Measurements from ENCODE around the gene TRMT1.

Gene TRMT1

GRCh38 chr19:13102666-13103580, 13.6 kb downstream of the TRMT1 start, which contains the start of gene LYL1:
TSS of gene LYL1 (minus strand) at chr19:13102858. CDS start at chr19:13101171, 1,687 bp downstream.
- DNase-seq, result peak; percentile 63

- no peak for DNase-seq
These were observed 14.2 kb downstream of the TRMT1 start for GRCh38 chr19:13102416-13102665.

GRCh38 chr19:13101590-13102415, 14.7 kb downstream of the TRMT1 start:
- no peak for DNase-seq

- DNase-seq, result no peak
These were observed 15.5 kb downstream of the TRMT1 start for GRCh38 chr19:13100841-13101589.

- no peak for DNase-seq
These were observed 16.4 kb downstream of the TRMT1 start for GRCh38 chr19:13100031-13100588.

- no peak for DNase-seq
These were observed 17.2 kb downstream of the TRMT1 start for GRCh38 chr19:13099073-13099999.

GRCh38 chr19:13098277-13099072, 18.1 kb downstream of the TRMT1 start:
- DNase-seq, result no peak

GRCh38 chr19:13097463-13098258, 18.9 kb downstream of the TRMT1 start:
- DNase-seq, result no peak

- DNase-seq, result no peak
These were observed 19.5 kb downstream of the TRMT1 start for GRCh38 chr19:13097033-13097462.

- DNase-seq, result peak; percentile 68
These were observed 20.3 kb downstream of the TRMT1 start for GRCh38 chr19:13095934-13096927.

GRCh38 chr19:13095393-13095784, 21.2 kb downstream of the TRMT1 start:
- no peak for DNase-seq

- no peak for DNase-seq
These were observed 21.7 kb downstream of the TRMT1 start for GRCh38 chr19:13094771-13095392.

- peak; percentile 64 for DNase-seq
These were observed 22.4 kb downstream of the TRMT1 start for GRCh38 chr19:13094106-13094504.

- peak; percentile 74 for DNase-seq
These were observed 23.0 kb downstream of the TRMT1 start for GRCh38 chr19:13093407-13094105.

- no peak for DNase-seq
These were observed 23.8 kb downstream of the TRMT1 start for GRCh38 chr19:13092606-13093235.

- DNase-seq, result no peak
These were observed 24.4 kb downstream of the TRMT1 start for GRCh38 chr19:13092158-13092543.
